GM12878 (cell line): ENCODE results near the gene FAM200B. TPM values are rescaled to one million over a fixed set of nuclear protein-coding genes. Genes with fewer than 3 reads are reported as not detected.

Source experiments
- ATAC-seq: fragments of 200-7000 bp; cut with Tn5 transposase; 3 replicates; pipeline ENCODE4 v1.9.1; 2020; ENCODE audit warnings: mild to moderate bottlenecking, moderate library complexity
- BruUV-seq: library from RNA; stranded (reverse); fragments of 400-500 nt; replicated peaks from 2 replicates; lab custom pipeline; 2021; lab: Mats Ljungman, UMichigan
- CTCF ChIA-PET: fragments of 300-600 bp; sonication (Branson Sonifier 250); formaldehyde crosslinking; extraction: SDS; loops from one replicate; lab custom pipeline; 2021; ENCODE audit warnings: inconsistent platforms; lab: Yijun Ruan, JAX
- POLR2A ChIA-PET: fragments of 350-600 bp; formaldehyde crosslinking; extraction: SDS; loops from one replicate; lab custom pipeline; 2021; ENCODE audit warnings: inconsistent platforms; lab: Charles Lee
- RAD21 ChIA-PET: fragments of 300-600 bp; sonication (Branson Sonifier 250); formaldehyde crosslinking; loops from one replicate; lab custom pipeline; 2023; ENCODE audit warnings: antibody characterized with exemption; ENCODE audit not compliant: unreplicated experiment; lab: Charles Lee
- SMC1A ChIA-PET: fragments of 300-600 bp; sonication (Branson Sonifier 250); formaldehyde crosslinking; loops from one replicate; lab custom pipeline; 2023; ENCODE audit not compliant: unreplicated experiment, uncharacterized antibody; lab: Charles Lee
- DNase-seq: peaks from one replicate; pipeline ENCODE4 v3.0.0-alpha.2; 2011; ENCODE audit warnings: low read depth, low spot score
- FAIRE-seq: peaks from 3 replicates; lab custom pipeline; 2011; peaks lifted over from hg19 to GRCh38; lab: Jason Lieb, UNC
- H2AFZ ChIP-seq: 2 replicates; pipeline ENCODE4 v1.6.0; 2011; ENCODE audit warnings: low read depth, low read length, control low read depth; ENCODE audit not compliant: control insufficient read depth
- H3K27ac ChIP-seq: 2 replicates; pipeline ENCODE4 v1.5.1; 2011; ENCODE audit warnings: control low read depth; ENCODE audit not compliant: control insufficient read depth, insufficient read depth
- H3K27me3 ChIP-seq, 2 experiments: replicated peaks in 1 of 2; 2 replicates each; pipeline versions ENCODE4 v1.6.0 to v1.6.1; 2011; ENCODE audit warnings: low read length in 1 of 2; ENCODE audit not compliant: control insufficient read depth in 2 of 2, insufficient read depth in 2 of 2
- H3K36me3 ChIP-seq, 2 experiments: 2 replicates each; pipeline ENCODE4 v1.5.1; 2011; ENCODE audit warnings: low read length in 1 of 2; ENCODE audit not compliant: control insufficient read depth in 2 of 2, insufficient read depth in 2 of 2
- H3K4me1 ChIP-seq: 2 replicates; pipeline ENCODE4 v1.6.1; 2011; ENCODE audit warnings: mild to moderate bottlenecking, low read length, moderate library complexity, mixed read lengths; ENCODE audit not compliant: control insufficient read depth, insufficient read depth
- H3K4me2 ChIP-seq: 2 replicates; pipeline ENCODE4 v1.6.0; 2011; ENCODE audit warnings: control low read depth; ENCODE audit not compliant: control insufficient read depth, insufficient read depth
- H3K4me3 ChIP-seq: fragments of 200-600 bp; sonication (generic); 2 replicates; pipeline ENCODE4 v1.5.1; 2016
- H3K79me2 ChIP-seq: 2 replicates; pipeline ENCODE4 v1.6.0; 2011; ENCODE audit warnings: low read length; ENCODE audit not compliant: control insufficient read depth, insufficient read depth
- H3K9ac ChIP-seq: 2 replicates; pipeline ENCODE4 v1.8.0; 2011; ENCODE audit warnings: low read length, control low read depth, mixed read lengths; ENCODE audit not compliant: control insufficient read depth, insufficient read depth
- H3K9me3 ChIP-seq: replicated peaks from 3 replicates; pipeline ENCODE4 v1.5.1; 2011; ENCODE audit warnings: mild to moderate bottlenecking, low read length; ENCODE audit not compliant: control insufficient read depth, insufficient read depth
- H4K20me1 ChIP-seq: 2 replicates; pipeline ENCODE4 v1.6.0; 2011; ENCODE audit not compliant: control insufficient read depth, insufficient read depth
- DPF2 ChIP-seq: fragments of 450-650 bp; IDR thresholded peaks from 2 replicates; pipeline ENCODE4 v1.6.1; 2017; ENCODE audit warnings: mild to moderate bottlenecking
- EZH2 ChIP-seq: IDR thresholded peaks from 2 replicates; pipeline ENCODE4 v1.6.1; 2012; ENCODE audit warnings: low read depth, mild to moderate bottlenecking, control low read depth, inconsistent platforms, low read length, borderline replicate concordance; ENCODE audit not compliant: control insufficient read depth
- IKZF2 ChIP-seq, 2 experiments: fragments of 450-650 bp; IDR thresholded peaks; 2 replicates each; pipeline ENCODE4 v1.6.1; 2017; ENCODE audit warnings: mild to moderate bottlenecking in 2 of 2, moderate library complexity in 2 of 2
- PAX5 ChIP-seq: IDR thresholded peaks from 2 replicates; pipeline ENCODE4 v1.6.1; 2011; ENCODE audit warnings: low read depth, low read length, borderline replicate concordance
- RBBP5 ChIP-seq: fragments of 200-600 bp; sonication (generic); conservative IDR thresholded peaks from 2 replicates; pipeline ENCODE4 v1.6.1; 2016
- TBL1XR1 ChIP-seq: IDR thresholded peaks from 2 replicates; pipeline ENCODE4 v1.6.1; 2012; ENCODE audit warnings: low read depth, low read length, improper control_type of control experiment
- ZBED1 ChIP-seq: IDR thresholded peaks from 2 replicates; pipeline ENCODE4 v1.6.1; 2016; ENCODE audit warnings: borderline replicate concordance
- ZZZ3 ChIP-seq: IDR thresholded peaks from 2 replicates; pipeline ENCODE4 v1.6.1; 2011; ENCODE audit warnings: low read depth; ENCODE audit not compliant: control insufficient read depth, insufficient read length
- WGBS: methylation state at CpG from one replicate; pipeline ENCODE4 v1.1.6; 2016; ENCODE audit warnings: low lambda C conversion rate; ENCODE audit not compliant: insufficient replicate concordance, insufficient coverage; ENCODE audit errors: missing lambda C conversion rate; 5-methylcytosine and 5-hydroxymethylcytosine counted together
- in situ Hi-C: fragments of 300-500 bp; cut with MboI; formaldehyde crosslinking; loops from 9 replicates; pipeline ENCODE4 v1.14.3; 2018; ENCODE audit warnings: mixed read lengths
- intact Hi-C: fragments of 100-400 bp; cut with micrococcal nuclease; formaldehyde crosslinking; loops from one replicate; pipeline ENCODE4 v1.14.2; 2022; ENCODE audit not compliant: unreplicated experiment
- polyA plus RNA-seq, 11 experiments: library from polyadenylated mRNA; depleted of rRNA in 4 of 11; unstranded in 6 of 11; stranded (reverse) in 5 of 11; fragments of >200 nt; fragmentation: Nextera tagmentation in 4 of 11; fragmentation: Illumina TruSeq in 1 of 11; extraction: Ambion mirVana in 4 of 11; extraction: Trizol in 1 of 11; gene quantifications; 1 replicate in 1 of 11; 2 replicates in 10 of 11; pipeline versions ENCODE4 v1.2.1 to v1.2.3, GENCODE V29; 2011 to 2016; ENCODE audit warnings: inconsistent platforms in 2 of 11, missing spikeins in 2 of 11, low read depth in 1 of 11
- total RNA-seq, 4 experiments: library from RNA; depleted of rRNA in 3 of 4; stranded (reverse); fragments of >200 nt in 3 of 4; fragmentation: Illumina TruSeq in 1 of 4; extraction: Trizol in 1 of 4; gene quantifications; 2 replicates each; pipeline versions ENCODE4 v1.2.1 to v1.2.3, GENCODE V29; 2013 to 2021
- TF ChIP-seq, protein P1 (sequence below): IDR thresholded peaks from 2 replicates; pipeline ENCODE4 v1.6.1; 2011; ENCODE audit warnings: borderline replicate concordance, low read depth, mild to moderate bottlenecking, moderate library complexity, low read length; ENCODE audit not compliant: insufficient read depth, poor library complexity, severe bottlenecking

The FAM200B gene
- total and polyA plus RNA-seq, 10 of the 15 experiments (the other 5 are each of a cell fraction or from before 2014, with no cell fraction given): 13.8 to 48.5 (median 25.5) TPM

GRCh38 chr4:15719506-15719905 lies 37.9 kb downstream of the FAM200B start:
- SMC1A ChIA-PET: interaction anchor here (1.1 to 1.4 kb wide), 2 partner anchors 164 to 240 kb away, joined by 3 to 5 read pairs; no protein-coding TSS in a partner anchor

GRCh38 chr4:15720851-15721250 lies 39.2 kb downstream of the FAM200B start:
- no peak for TF ChIP-seq DPF2
- TF ChIP-seq, all 136 proteins: peak for 0
- no peak overlapping the region for H3K4me3 ChIP-seq
- no peak for FAIRE-seq
- no peaks in the 10 kb centered on the region for H3K27me3 ChIP-seq
- no peak for DNase-seq
- no peak overlapping the region for H3K27ac ChIP-seq
- H3K79me2 ChIP-seq: no peaks in the 10 kb centered on the region
- intact Hi-C loops: no loop called here
- H3K36me3 ChIP-seq: no peaks in the 10 kb centered on the region
- ChIA-PET SMC1A (interaction anchor here (0.7 to 1.1 kb wide), 3 partner anchors 40 to 1787 kb away, joined by 3 to 6 read pairs (median 3); no protein-coding TSS in a partner anchor), CTCF (interaction anchor here (1.0 to 1.6 kb wide), 3 partner anchors 85 to 243 kb away, joined by 3 to 8 read pairs (median 3); no protein-coding TSS in a partner anchor), RAD21 (no interaction called here), POLR2A (interaction anchor here (0.7 kb wide), 1 partner anchor 157 kb away, joined by 4 read pairs; no protein-coding TSS in a partner anchor)
- no peak overlapping the region for H3K4me2 ChIP-seq
- no peaks in the 10 kb centered on the region for H3K9me3 ChIP-seq
- H4K20me1 ChIP-seq: no peaks in the 10 kb centered on the region
- no TSS peak for BruUV-seq
- no peak for ATAC-seq
- whole genome bisulfite sequencing: 50% methylated on average over 2 of the region's 2 CpGs
- H3K9ac ChIP-seq: no peak overlapping the region
- in situ Hi-C loops: no loop called here
- H2AFZ ChIP-seq: no peak overlapping the region
- H3K4me1 ChIP-seq: no peaks in the 10 kb centered on the region

More at GRCh38 chr4:15719506-15719905, 37.9 kb downstream of the FAM200B start:
- Histone ChIP-seq H2AFZ (no peak overlapping the region), H3K9ac (no peak overlapping the region), H3K4me2 (no peak overlapping the region), H3K4me1 (no peaks in the 10 kb centered on the region), H3K27ac (no peak overlapping the region), H3K36me3 (no peaks in the 10 kb centered on the region), H3K79me2 (no peaks in the 10 kb centered on the region), H3K9me3 (no peaks in the 10 kb centered on the region), H3K27me3 (no peaks in the 10 kb centered on the region), H4K20me1 (no peaks in the 10 kb centered on the region), H3K4me3 (no peak overlapping the region)
- CTCF ChIA-PET: interaction anchor here (1.0 to 1.6 kb wide), 4 partner anchors 10 to 244 kb away, joined by 3 to 8 read pairs (median 3); no protein-coding TSS in a partner anchor
- in situ Hi-C loops: no loop called here
- TF ChIP-seq, protein P1, sequence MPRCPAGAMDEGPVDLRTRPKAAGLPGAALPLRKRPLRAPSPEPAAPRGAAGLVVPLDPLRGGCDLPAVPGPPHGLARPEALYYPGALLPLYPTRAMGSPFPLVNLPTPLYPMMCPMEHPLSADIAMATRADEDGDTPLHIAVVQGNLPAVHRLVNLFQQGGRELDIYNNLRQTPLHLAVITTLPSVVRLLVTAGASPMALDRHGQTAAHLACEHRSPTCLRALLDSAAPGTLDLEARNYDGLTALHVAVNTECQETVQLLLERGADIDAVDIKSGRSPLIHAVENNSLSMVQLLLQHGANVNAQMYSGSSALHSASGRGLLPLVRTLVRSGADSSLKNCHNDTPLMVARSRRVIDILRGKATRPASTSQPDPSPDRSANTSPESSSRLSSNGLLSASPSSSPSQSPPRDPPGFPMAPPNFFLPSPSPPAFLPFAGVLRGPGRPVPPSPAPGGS: no peak
- TF ChIP-seq TBL1XR1 (no peak), EZH2 (no peak), ZZZ3 (no peak), RBBP5 (no peak), IKZF2 (IDR thresholded peaks at IDR 0.05) (no peak), PAX5 (no peak), ZBED1 (no peak)
- ATAC-seq: no peak
- POLR2A ChIA-PET: no interaction called here
- RAD21 ChIA-PET: no interaction called here
- no peak for DNase-seq
- no peak for FAIRE-seq
- BruUV-seq: no TSS peak
- intact Hi-C loops: loop anchor here (10.0 kb wide), 1 partner anchor 485 kb away; no protein-coding TSS in a partner anchor
- 38% methylated on average over 4 of the region's 4 CpGs for WGBS
